HCT116 (cell line): ENCODE results near the gene TARS3. TPM values are rescaled to one million over a fixed set of nuclear protein-coding genes. Genes with fewer than 3 reads are reported as not detected.

Experiments
- ATAC-seq: fragments of 200-7000 bp; cut with Tn5 transposase; 2 replicates; pipeline ENCODE4 v1.9.1; 2020; ENCODE audit warnings: mild to moderate bottlenecking, moderate library complexity
- BruUV-seq: library from RNA; stranded (reverse); fragments of 400-500 nt; replicated peaks from 2 replicates; lab custom pipeline; 2021; lab: Mats Ljungman, UMichigan
- CTCF ChIA-PET: fragments of 300-600 bp; sonication (Branson Sonifier 250); formaldehyde crosslinking; loops from one replicate; lab custom pipeline; 2021; ENCODE audit warnings: antibody characterized with exemption; lab: Charles Lee
- POLR2A ChIA-PET: fragments of 300-600, 350-600 bp; sonication (Branson Sonifier 250); formaldehyde crosslinking; loops from one replicate; lab custom pipeline; 2021; ENCODE audit warnings: antibody characterized with exemption; lab: Charles Lee
- RAD21 ChIA-PET, 2 experiments: fragments of 300-600 bp; sonication (Branson Sonifier 250); formaldehyde crosslinking; loops; one replicate each; lab custom pipeline; 2023; ENCODE audit warnings: low total read pairs in 2 of 2; ENCODE audit not compliant: uncharacterized antibody in 2 of 2, unreplicated experiment in 2 of 2, low non-redundant PET in 1 of 2; lab: Charles Lee
- DNase-seq: peaks from one replicate; pipeline ENCODE4 v3.0.0-alpha.2; 2010; ENCODE audit warnings: low read depth, low spot score
- H2AFZ ChIP-seq: fragments of 200-600 bp; shearing (Covaris generic), sonication (generic); 2 replicates; pipeline ENCODE4 v1.6.1; 2017; ENCODE audit warnings: low read depth, mixed run types, mixed read lengths, antibody characterized with exemption, low read length; ENCODE audit not compliant: poor library complexity, severe bottlenecking
- H3K27ac ChIP-seq: 2 replicates; pipeline ENCODE4 v1.5.1; 2012; ENCODE audit warnings: low read depth, low read length
- H3K27me3 ChIP-seq: fragments of 200-600 bp; sonication (generic); 2 replicates; pipeline ENCODE4 v1.6.1; 2016; ENCODE audit warnings: mixed run types, low read length, mixed read lengths; ENCODE audit not compliant: insufficient read depth
- H3K36me3 ChIP-seq, 2 experiments: fragments of 200-500 bp in 1 of 2; fragments of 200-600 bp in 1 of 2; sonication (Bioruptor generic) in 1 of 2; sonication (generic) in 1 of 2; 2 replicates each; pipeline versions ENCODE4 v1.5.1 to v1.6.1; 2014 to 2016; ENCODE audit warnings: low read length in 2 of 2, inconsistent platforms in 1 of 2, mixed read lengths in 1 of 2, mixed run types in 1 of 2; ENCODE audit not compliant: insufficient read depth in 2 of 2, control insufficient read depth in 1 of 2
- H3K4me1 ChIP-seq, 2 experiments: fragments of 200-600 bp in 1 of 2; sonication (generic) in 1 of 2; 2 replicates each; pipeline versions ENCODE4 v1.5.1 to v1.6.1; 2012 to 2017; ENCODE audit warnings: low read length in 2 of 2, inconsistent platforms in 1 of 2, mild to moderate bottlenecking in 1 of 2, mixed read lengths in 1 of 2, mixed run types in 1 of 2, moderate library complexity in 1 of 2; ENCODE audit not compliant: insufficient read depth in 2 of 2, control insufficient read depth in 1 of 2
- H3K4me2 ChIP-seq: fragments of 200-600 bp; sonication (generic); 2 replicates; pipeline ENCODE4 v1.6.1; 2017; ENCODE audit warnings: mixed run types, low read length, mixed read lengths
- H3K4me3 ChIP-seq, 2 experiments: fragments of 200-600 bp in 1 of 2; sonication (generic) in 1 of 2; replicated peaks in 1 of 2; 2 replicates each; pipeline ENCODE4 v1.5.1; 2011 to 2016; ENCODE audit warnings: low read length in 2 of 2, control low read depth in 1 of 2, low read depth in 1 of 2, mild to moderate bottlenecking in 1 of 2, mixed read lengths in 1 of 2, mixed run types in 1 of 2
- H3K79me2 ChIP-seq: fragments of 200-600 bp; sonication (generic); 2 replicates; pipeline ENCODE4 v1.6.1; 2017; ENCODE audit warnings: mild to moderate bottlenecking, mixed run types, low read length, moderate library complexity, mixed read lengths; ENCODE audit not compliant: insufficient read depth
- H3K9ac ChIP-seq: fragments of 200-600 bp; sonication (generic); 2 replicates; pipeline ENCODE4 v1.6.1; 2016; ENCODE audit warnings: low read length, mixed read lengths
- H3K9me2 ChIP-seq: fragments of 200-600 bp; sonication (generic), shearing (Covaris generic); 2 replicates; pipeline ENCODE4 v1.6.1; 2017; ENCODE audit warnings: mixed run types, mild to moderate bottlenecking, moderate library complexity; ENCODE audit not compliant: insufficient read depth
- H3K9me3 ChIP-seq, 2 experiments: fragments of 200-500 bp in 1 of 2; fragments of 200-600 bp in 1 of 2; sonication (Bioruptor generic) in 1 of 2; sonication (generic) in 1 of 2; 2 replicates each; pipeline ENCODE4 v1.6.1; 2014 to 2017; ENCODE audit warnings: low read length in 2 of 2, mixed read lengths in 2 of 2, inconsistent platforms in 1 of 2, low read depth in 1 of 2, mild to moderate bottlenecking in 1 of 2, mixed run types in 1 of 2, moderate library complexity in 1 of 2; ENCODE audit not compliant: control insufficient read depth in 1 of 2, insufficient read depth in 1 of 2
- H4K20me1 ChIP-seq: fragments of 200-600 bp; sonication (generic), shearing (Covaris generic); 2 replicates; pipeline ENCODE4 v1.6.1; 2017; ENCODE audit warnings: mixed run types, mild to moderate bottlenecking, moderate library complexity; ENCODE audit not compliant: insufficient read depth
- ATF3 ChIP-seq: IDR thresholded peaks from 2 replicates; pipeline ENCODE4 v1.6.1; 2012
- CBX3 ChIP-seq: IDR thresholded peaks from 2 replicates; pipeline ENCODE4 v1.6.1; 2012; ENCODE audit warnings: low read depth
- CEBPB ChIP-seq: IDR thresholded peaks from 2 replicates; pipeline ENCODE4 v1.6.1; 2012; ENCODE audit warnings: low read depth
- JUND ChIP-seq: IDR thresholded peaks from 2 replicates; pipeline ENCODE4 v1.6.1; 2012
- SIN3A ChIP-seq: IDR thresholded peaks from 2 replicates; pipeline ENCODE4 v1.6.1; 2012; ENCODE audit warnings: low read depth
- SRF ChIP-seq: IDR thresholded peaks from 2 replicates; pipeline ENCODE4 v1.6.1; 2012; ENCODE audit warnings: low read depth
- YY1 ChIP-seq: IDR thresholded peaks from 2 replicates; pipeline ENCODE4 v1.6.1; 2011; ENCODE audit warnings: low read length, low read depth, moderate library complexity, mild to moderate bottlenecking; ENCODE audit not compliant: insufficient replicate concordance; ENCODE audit errors: extremely low read depth
- ZFX ChIP-seq: fragments of 450-650 bp; IDR thresholded peaks from 2 replicates; pipeline ENCODE4 v1.6.1; 2017
- intact Hi-C: fragments of 100-400 bp; cut with micrococcal nuclease; formaldehyde crosslinking; loops from 2 replicates; pipeline ENCODE4 v1.10.0; 2022
- total RNA-seq: library from RNA; stranded (reverse); gene quantifications from one replicate; pipeline ENCODE4 v1.2.1, GENCODE V29; 2021; ENCODE audit not compliant: unreplicated experiment

TARS3 gene
- total RNA-seq, 1 experiment from 2014 or later = 11.1 TPM

DNA sequence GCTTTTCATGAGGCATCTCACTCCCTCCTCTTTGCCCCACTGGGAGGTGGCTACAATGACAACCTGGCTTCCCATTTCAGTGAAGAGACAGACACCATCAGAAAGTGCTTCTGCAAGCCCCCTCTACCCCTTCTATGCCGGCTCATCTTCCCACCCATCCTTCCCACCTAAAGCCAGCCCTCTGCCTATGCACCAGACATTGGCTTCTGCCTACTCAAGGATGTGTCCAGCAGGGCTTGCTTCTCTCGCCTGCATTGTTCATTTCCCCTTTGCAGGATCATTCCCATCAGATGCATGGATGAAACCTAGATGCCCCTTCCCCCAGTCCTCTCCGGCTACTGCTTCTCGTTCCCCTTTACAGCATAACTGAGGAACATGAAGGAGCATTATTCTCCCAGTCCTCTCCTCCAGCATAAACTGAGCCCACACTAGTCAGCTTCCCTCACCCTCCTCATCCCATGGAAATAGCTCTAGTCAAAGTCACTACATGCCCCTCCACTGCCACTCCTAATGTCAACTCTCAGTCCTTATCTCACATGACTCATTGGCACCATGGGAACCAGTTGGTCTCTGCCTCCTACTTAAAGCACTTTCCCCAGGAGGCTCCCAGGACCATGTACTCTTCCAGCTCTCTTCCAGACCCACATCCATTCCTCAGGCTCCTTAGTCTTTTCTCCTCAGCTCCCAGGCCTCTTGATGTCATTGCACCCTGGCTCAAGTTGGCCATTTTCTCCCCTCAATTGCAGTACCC is 120.0 kb downstream of the TARS3 start:
- Histone ChIP-seq H3K27ac (no peak overlapping the region), H3K9me3 (no peaks in the 10 kb centered on the region), H3K4me1 (peaks cover 2 to 3% of the 10 kb centered on the region in 2 experiments; a peak in 1 of 4 replicates), H2AFZ (no peak overlapping the region), H3K9ac (no peak overlapping the region), H4K20me1 (no peaks in the 10 kb centered on the region), H3K9me2 (no peaks in the 10 kb centered on the region), H3K36me3 (no peaks in the 10 kb centered on the region), H3K4me2 (no peak overlapping the region), H3K4me3 (no peak overlapping the region), H3K79me2 (no peaks in the 10 kb centered on the region), H3K27me3 (no peaks in the 10 kb centered on the region)
- ATAC-seq (no peak), DNase-seq (no peak)
- BruUV-seq = no TSS peak
- ChIA-PET RAD21 (no interaction called here), CTCF (no interaction called here), POLR2A (no interaction called here)
- intact Hi-C loops = no loop called here
- TF ChIP-seq SIN3A = no peak
- no peak for TF ChIP-seq ATF3
- no peak for TF ChIP-seq CEBPB
- TF ChIP-seq SRF = no peak
- no peak for TF ChIP-seq YY1
- TF ChIP-seq ZFX = no peak
- TF ChIP-seq CBX3 = no peak
- no peak for TF ChIP-seq JUND

Other genes starting within 250 kb of the TARS3 start
- gene PCSK6, start 234.8 kb downstream of the TARS3 start, total RNA-seq = 13.5 TPM
- gene TM2D3, start 72.1 kb downstream of the TARS3 start, total RNA-seq = 35.2 TPM
- not detected for gene OR4F6, start 79.0 kb upstream of the TARS3 start, total RNA-seq
- gene OR4F15, start 87.7 kb upstream of the TARS3 start, total RNA-seq = not detected